Trophoblast cell (in vitro differentiated cells and primary cell): ENCODE results near the gene ANKRD17.
"Not testable (repeated sequence)": the region's sequence is repeated elsewhere in the genome, so short reads cannot be mapped to it uniquely, and the experiment has no call there.

ENCODE experiments used
- DNase-seq, 2 donors: peaks; one replicate each; pipeline ENCODE4 v3.0.0-alpha.2; 2016
- H2AFZ ChIP-seq: 2 replicates; pipeline ENCODE4 v1.6.1; 2013; ENCODE audit warnings: low read length, moderate library complexity, mild to moderate bottlenecking; ENCODE audit not compliant: insufficient read depth, poor library complexity
- H2AK5ac ChIP-seq: 2 replicates; pipeline ENCODE4 v1.6.1; 2013; ENCODE audit warnings: mild to moderate bottlenecking, low read length
- H2BK120ac ChIP-seq: 2 replicates; pipeline ENCODE4 v1.6.1; 2013; ENCODE audit warnings: low read length, mild to moderate bottlenecking, moderate library complexity; ENCODE audit not compliant: insufficient read depth, poor library complexity
- H2BK12ac ChIP-seq: 2 replicates; pipeline ENCODE4 v1.6.1; 2013; ENCODE audit warnings: mild to moderate bottlenecking, low read length, moderate library complexity
- H2BK5ac ChIP-seq: 2 replicates; pipeline ENCODE4 v1.6.1; 2013; ENCODE audit warnings: low read length, low read depth, moderate library complexity, mild to moderate bottlenecking; ENCODE audit not compliant: poor library complexity
- H3K14ac ChIP-seq: 2 replicates; pipeline ENCODE4 v1.6.1; 2013; ENCODE audit warnings: mild to moderate bottlenecking, low read length
- H3K18ac ChIP-seq: 2 replicates; pipeline ENCODE4 v1.6.1; 2013; ENCODE audit warnings: mild to moderate bottlenecking, low read length
- H3K23ac ChIP-seq: 2 replicates; pipeline ENCODE4 v1.6.1; 2013; ENCODE audit warnings: low read length
- H3K27ac ChIP-seq: 2 replicates; pipeline ENCODE4 v1.5.1; 2013; ENCODE audit warnings: low read depth, mild to moderate bottlenecking, inconsistent platforms, low read length, moderate library complexity
- H3K27me3 ChIP-seq: 2 replicates; pipeline ENCODE4 v1.6.1; 2013; ENCODE audit warnings: inconsistent platforms, mild to moderate bottlenecking, low read length, moderate library complexity; ENCODE audit not compliant: insufficient read depth
- H3K36me3 ChIP-seq, 2 experiments: 1 replicate in 1 of 2; 2 replicates in 1 of 2; pipeline ENCODE4 v1.6.1; 2013; ENCODE audit warnings: low read length in 2 of 2, mild to moderate bottlenecking in 2 of 2, moderate library complexity in 1 of 2; ENCODE audit not compliant: insufficient read depth in 2 of 2, control insufficient read depth in 1 of 2
- H3K4ac ChIP-seq: 2 replicates; pipeline ENCODE4 v1.6.1; 2013; ENCODE audit warnings: low read depth, mild to moderate bottlenecking, low read length, moderate library complexity
- H3K4me1 ChIP-seq, 2 experiments: 1 replicate in 1 of 2; 2 replicates in 1 of 2; pipeline ENCODE4 v1.6.1; 2013; ENCODE audit warnings: low read length in 2 of 2, mild to moderate bottlenecking in 2 of 2, moderate library complexity in 1 of 2; ENCODE audit not compliant: insufficient read depth in 2 of 2, control insufficient read depth in 1 of 2
- H3K4me2 ChIP-seq: 2 replicates; pipeline ENCODE4 v1.6.1; 2013; ENCODE audit warnings: inconsistent platforms, mild to moderate bottlenecking, low read length, moderate library complexity
- H3K4me3 ChIP-seq: 2 replicates; pipeline ENCODE4 v1.5.1; 2013; ENCODE audit warnings: mild to moderate bottlenecking, low read depth, low read length, inconsistent platforms
- H3K79me1 ChIP-seq: one replicate; pipeline ENCODE4 v1.6.1; 2013; ENCODE audit warnings: low read length
- H3K79me2 ChIP-seq: 2 replicates; pipeline ENCODE4 v1.6.1; 2013; ENCODE audit warnings: low read length, mild to moderate bottlenecking; ENCODE audit not compliant: control insufficient read depth, insufficient read depth, poor library complexity
- H3K9ac ChIP-seq: 2 replicates; pipeline ENCODE4 v1.6.1; 2013; ENCODE audit warnings: mild to moderate bottlenecking, low read length
- H3K9me3 ChIP-seq: 2 replicates; pipeline ENCODE4 v1.6.1; 2013; ENCODE audit warnings: low read depth, mild to moderate bottlenecking, control low read depth, inconsistent platforms, low read length; ENCODE audit not compliant: insufficient read depth
- H4K12ac ChIP-seq: 2 replicates; pipeline ENCODE4 v1.6.1; 2013; ENCODE audit warnings: low read depth, mild to moderate bottlenecking, low read length, moderate library complexity
- H4K8ac ChIP-seq: 2 replicates; pipeline ENCODE4 v1.6.1; 2013; ENCODE audit warnings: low read depth, mild to moderate bottlenecking, low read length, moderate library complexity
- H4K91ac ChIP-seq: one replicate; pipeline ENCODE4 v1.6.1; 2013; ENCODE audit warnings: low read depth, mild to moderate bottlenecking, low read length, moderate library complexity
- WGBS: extraction: QIAGEN DNeasy Blood & Tissue Kit; methylation state at CpG from one replicate; pipeline ENCODE4 v1.1.7; 2013; ENCODE audit warnings: missing lambda C conversion rate; ENCODE audit not compliant: insufficient read length, insufficient coverage; ENCODE audit errors: extremely low coverage; 5-methylcytosine and 5-hydroxymethylcytosine counted together

The ANKRD17 gene

GRCh38 chr4:73231518-73232487, 26.8 kb downstream of the ANKRD17 start:
- H4K8ac ChIP-seq = no peak overlapping the region
- no peaks in the 10 kb centered on the region for H3K79me1 ChIP-seq
- H3K79me2 ChIP-seq = peaks cover 3% of the 10 kb centered on the region
- H3K27me3 ChIP-seq = no peaks in the 10 kb centered on the region
- H3K4ac ChIP-seq = peak overlapping the region; percentile 79
- H3K4me2 ChIP-seq = no peak overlapping the region
- H3K18ac ChIP-seq = no peak overlapping the region
- no peak overlapping the region for H3K4me3 ChIP-seq
- H4K91ac ChIP-seq = no peak overlapping the region
- no peak overlapping the region for H3K14ac ChIP-seq
- H2AK5ac ChIP-seq = no peak overlapping the region
- no peak overlapping the region for H3K27ac ChIP-seq
- no peak overlapping the region for H2BK120ac ChIP-seq
- H2BK5ac ChIP-seq = no peak overlapping the region
- no peaks in the 10 kb centered on the region for H3K4me1 ChIP-seq
- H2AFZ ChIP-seq = no peak overlapping the region
- no peak for DNase-seq
- H3K36me3 ChIP-seq = peaks cover 0 to 5% of the 10 kb centered on the region in 2 experiments
- H3K9me3 ChIP-seq = no peaks in the 10 kb centered on the region
- H3K9ac ChIP-seq = no peak overlapping the region
- H2BK12ac ChIP-seq = no peak overlapping the region
- WGBS = no CpG with 5 or more reads among the region's 8 CpGs
- no peak overlapping the region for H3K23ac ChIP-seq
- no peak overlapping the region for H4K12ac ChIP-seq

DNA sequence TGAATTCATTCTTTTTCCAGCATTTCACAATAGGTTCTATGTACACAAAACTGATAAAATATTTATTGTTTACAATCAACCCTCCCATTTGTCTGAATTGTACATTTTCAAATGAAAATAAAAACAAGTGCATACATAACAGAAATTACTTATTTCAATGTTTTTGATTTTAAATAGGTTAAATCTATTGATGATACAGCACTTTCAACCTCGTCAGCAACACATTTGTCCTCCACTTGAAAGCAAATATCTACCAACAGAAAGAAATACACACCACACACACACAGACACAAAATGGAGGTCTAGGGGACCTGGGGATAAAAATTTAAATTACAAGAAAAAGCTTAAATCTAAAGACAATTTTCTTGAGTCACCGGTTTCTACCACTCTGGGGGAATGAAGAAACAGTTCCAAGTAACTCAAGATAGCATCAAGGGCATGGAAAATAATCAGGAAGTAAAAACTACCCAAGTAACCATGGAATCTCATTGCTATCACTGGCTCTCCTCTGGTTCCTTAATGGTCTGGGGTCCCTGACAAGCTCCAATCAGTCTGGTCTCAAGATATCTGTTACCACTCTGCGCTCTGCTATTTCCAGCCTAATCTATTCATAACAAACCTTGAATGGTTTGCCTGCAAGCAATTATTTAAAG, 27.6 kb downstream of the ANKRD17 start:
- H3K4me2 ChIP-seq = no peak overlapping the region
- no peak overlapping the region for H2BK120ac ChIP-seq
- H4K91ac ChIP-seq = no peak overlapping the region
- H3K79me2 ChIP-seq = peaks cover under 1% of the 10 kb centered on the region
- H2BK5ac ChIP-seq = no peak overlapping the region
- no peaks in the 10 kb centered on the region for H3K4me1 ChIP-seq
- no peak overlapping the region for H2BK12ac ChIP-seq
- H2AK5ac ChIP-seq = no peak overlapping the region
- no peak overlapping the region for H3K18ac ChIP-seq
- H3K9ac ChIP-seq = no peak overlapping the region
- no peak overlapping the region for H3K14ac ChIP-seq
- H2AFZ ChIP-seq = no peak overlapping the region
- H3K79me1 ChIP-seq = no peaks in the 10 kb centered on the region
- no peak overlapping the region for H3K27ac ChIP-seq
- no peak overlapping the region for H3K4ac ChIP-seq
- H3K9me3 ChIP-seq = no peaks in the 10 kb centered on the region
- no peak overlapping the region for H4K8ac ChIP-seq
- no peak overlapping the region for H3K4me3 ChIP-seq
- WGBS = no CpG with 5 or more reads among the region's 3 CpGs
- no peaks in the 10 kb centered on the region for H3K27me3 ChIP-seq
- H4K12ac ChIP-seq = no peak overlapping the region
- DNase-seq = no peak
- peaks cover 0 to 5% of the 10 kb centered on the region in 2 experiments for H3K36me3 ChIP-seq
- H3K23ac ChIP-seq = no peak overlapping the region

DNA sequence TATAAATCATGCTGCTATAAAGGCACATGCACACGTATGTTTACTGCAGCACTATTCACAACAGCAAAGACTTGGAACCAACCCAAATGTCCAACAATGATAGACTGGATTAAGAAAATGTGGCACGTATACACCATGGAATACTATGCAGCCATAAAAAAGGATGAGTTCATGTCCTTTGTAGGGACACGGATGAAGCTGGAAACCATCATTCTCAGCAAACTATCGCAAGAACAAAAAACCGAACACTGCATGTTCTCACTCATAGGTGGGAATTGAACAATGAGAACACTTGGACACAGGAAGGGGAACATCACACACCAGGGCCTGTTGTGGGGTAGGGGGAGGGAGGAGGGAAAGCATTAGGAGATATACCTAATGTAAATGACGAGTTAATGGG, 29.8 kb downstream of the ANKRD17 start:
- H3K18ac ChIP-seq, H3K27ac ChIP-seq, H3K23ac ChIP-seq, H3K4ac ChIP-seq, H2AFZ ChIP-seq, H3K9me3 ChIP-seq, H3K4me2 ChIP-seq, H3K27me3 ChIP-seq, H2BK5ac ChIP-seq, H4K91ac ChIP-seq, H3K36me3 ChIP-seq, H3K14ac ChIP-seq, H3K4me1 ChIP-seq, H2AK5ac ChIP-seq, DNase-seq, H2BK120ac ChIP-seq, H3K79me2 ChIP-seq, H4K12ac ChIP-seq, H2BK12ac ChIP-seq, H3K9ac ChIP-seq, H4K8ac ChIP-seq, H3K4me3 ChIP-seq, H3K79me1 ChIP-seq: not testable (repeated sequence)
- no CpG with 5 or more reads among the region's 6 CpGs for WGBS

DNA sequence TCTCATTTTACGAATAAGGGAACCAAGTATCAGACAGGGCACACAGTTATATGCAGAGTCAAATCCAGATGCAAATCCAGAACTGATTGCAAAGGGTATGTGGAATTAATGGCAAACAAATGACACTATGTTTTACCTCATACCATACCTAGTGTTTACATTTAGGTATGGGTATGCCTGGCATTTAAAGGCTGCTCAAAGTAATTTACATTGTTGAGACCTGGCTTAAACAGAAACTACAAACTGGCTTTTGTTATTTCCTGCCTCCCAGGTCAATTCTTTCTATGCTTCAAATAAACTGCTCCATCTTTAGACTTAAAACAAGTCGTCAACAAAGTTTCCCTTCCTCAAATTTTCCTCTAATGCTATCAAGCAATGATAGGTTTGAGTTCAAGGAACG, 33.7 kb downstream of the ANKRD17 start:
- Histone ChIP-seq H4K91ac (no peak overlapping the region), H3K4me1 (peaks cover 2 to 3% of the 10 kb centered on the region in 2 experiments), H3K4ac (no peak overlapping the region), H2BK5ac (no peak overlapping the region), H4K8ac (no peak overlapping the region), H3K36me3 (peaks cover 0 to 1% of the 10 kb centered on the region in 2 experiments), H3K9ac (no peak overlapping the region), H2BK120ac (no peak overlapping the region), H3K27ac (no peak overlapping the region), H3K79me1 (no peaks in the 10 kb centered on the region), H4K12ac (no peak overlapping the region), H3K4me2 (no peak overlapping the region), H3K18ac (no peak overlapping the region), H2AFZ (no peak overlapping the region), H3K9me3 (no peaks in the 10 kb centered on the region), H3K4me3 (no peak overlapping the region), H3K27me3 (no peaks in the 10 kb centered on the region), H3K79me2 (peaks cover 2% of the 10 kb centered on the region), H2AK5ac (no peak overlapping the region), H3K23ac (no peak overlapping the region), H2BK12ac (no peak overlapping the region), H3K14ac (no peak overlapping the region)
- no CpG with 5 or more reads among the region's 3 CpGs for WGBS
- DNase-seq = peak in 1 of 2 donors; percentile 64
